ENCODE data around the gene CAAP1.
"Not testable (repeated sequence)": the region's sequence is repeated elsewhere in the genome, so short reads cannot be mapped to it uniquely, and the experiment has no call there.

Gene CAAP1, protein sequence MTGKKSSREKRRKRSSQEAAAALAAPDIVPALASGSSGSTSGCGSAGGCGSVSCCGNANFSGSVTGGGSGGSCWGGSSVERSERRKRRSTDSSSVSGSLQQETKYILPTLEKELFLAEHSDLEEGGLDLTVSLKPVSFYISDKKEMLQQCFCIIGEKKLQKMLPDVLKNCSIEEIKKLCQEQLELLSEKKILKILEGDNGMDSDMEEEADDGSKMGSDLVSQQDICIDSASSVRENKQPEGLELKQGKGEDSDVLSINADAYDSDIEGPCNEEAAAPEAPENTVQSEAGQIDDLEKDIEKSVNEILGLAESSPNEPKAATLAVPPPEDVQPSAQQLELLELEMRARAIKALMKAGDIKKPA

GRCh38 chr9:26892251-26893029, at the start of gene CAAP1:
Gene CAAP1, minus strand, starts transcription at chr9:26892802. Its CDS starts 87 bp downstream, at chr9:26892715.
- DNase-seq (ENCODE audit: low read depth in 2 of 3, low spot score in 1 of 3) = peak; percentile 86 to 91 (median 91)

- no peak for DNase-seq (ENCODE audit: low read depth in 2 of 3, low spot score in 1 of 3)
Measured at GRCh38 chr9:26940779-26941178, 48.2 kb upstream of the CAAP1 start.

DNA sequence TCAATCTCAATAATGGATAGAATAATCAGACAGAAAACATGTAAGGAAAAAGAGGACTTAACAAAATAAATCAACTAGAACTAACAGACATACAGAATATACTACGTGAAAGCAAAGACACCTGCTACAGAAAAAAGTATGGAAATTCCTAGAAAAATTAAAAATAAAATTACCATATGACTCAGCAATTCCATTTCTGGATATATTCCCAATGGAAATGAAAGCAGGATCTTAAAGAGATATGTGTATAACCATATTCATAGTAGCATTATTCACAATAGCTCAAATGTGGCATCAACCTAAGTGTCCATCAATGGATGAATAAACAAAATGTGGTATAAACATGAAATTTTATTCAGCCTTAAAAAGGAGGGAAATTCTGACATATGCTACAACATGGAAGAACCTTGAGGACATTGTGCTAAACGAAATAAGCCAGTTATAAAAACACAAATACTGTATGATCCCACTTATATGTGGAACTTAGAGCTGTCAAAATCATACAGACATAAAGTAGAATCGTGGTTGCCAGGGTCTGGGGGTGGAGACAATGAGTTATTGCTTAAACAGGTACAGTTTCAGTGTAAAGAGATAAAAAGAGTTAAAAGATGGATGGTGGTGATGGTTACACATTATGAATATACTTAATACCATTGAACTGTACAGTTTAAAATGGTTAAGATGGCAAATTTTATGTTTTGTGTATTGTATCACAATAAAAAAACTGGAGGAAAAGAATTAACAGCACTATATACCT, 47.5 kb upstream of the CAAP1 start:
- DNase-seq (ENCODE audit: low read depth in 2 of 3, low spot score in 1 of 3) = no peak

- no peak for DNase-seq (ENCODE audit: low read depth in 2 of 3, low spot score in 1 of 3)
Measured at GRCh38 chr9:26937816-26938371, 45.3 kb upstream of the CAAP1 start.

GRCh38 chr9:26935847-26936246, 43.2 kb upstream of the CAAP1 start:
- DNase-seq (ENCODE audit: low read depth in 2 of 3, low spot score in 1 of 3) = no peak

GRCh38 chr9:26928902-26929495, 36.4 kb upstream of the CAAP1 start:
- no peak for DNase-seq (ENCODE audit: low read depth in 2 of 3, low spot score in 1 of 3)

GRCh38 chr9:26925609-26926008, 33.0 kb upstream of the CAAP1 start:
- no peak for DNase-seq (ENCODE audit: low read depth in 2 of 3, low spot score in 1 of 3)

DNA sequence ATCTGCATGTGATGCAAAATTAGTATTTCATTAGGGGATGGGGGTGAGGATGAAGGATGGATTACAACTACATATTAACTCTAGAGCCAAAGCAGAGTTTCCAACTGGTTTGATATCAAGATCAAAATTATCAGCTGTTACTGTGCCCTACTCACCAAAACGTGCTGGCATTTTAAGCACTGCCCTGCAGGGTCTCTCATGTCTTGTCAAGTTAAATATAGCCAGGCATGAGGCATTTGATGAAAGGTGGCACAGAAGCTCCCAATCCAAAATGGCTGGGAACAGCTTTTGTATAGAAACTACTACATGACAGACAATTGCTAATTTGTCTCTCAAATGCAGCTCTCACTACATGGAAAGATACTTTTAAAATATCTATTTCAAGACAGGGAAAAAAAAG, 27.1 kb upstream of the CAAP1 start:
- no peak for DNase-seq (ENCODE audit: low read depth in 2 of 3, low spot score in 1 of 3)

- no peak for DNase-seq (ENCODE audit: low read depth in 2 of 3, low spot score in 1 of 3)
Measured at GRCh38 chr9:26913138-26913668, 20.6 kb upstream of the CAAP1 start.

- no peak for DNase-seq (ENCODE audit: low read depth in 2 of 3, low spot score in 1 of 3)
Measured at GRCh38 chr9:26904671-26905070, 12.1 kb upstream of the CAAP1 start.

GRCh38 chr9:26904070-26904469, 11.5 kb upstream of the CAAP1 start:
- DNase-seq (ENCODE audit: low read depth in 2 of 3, low spot score in 1 of 3) = no peak

DNA sequence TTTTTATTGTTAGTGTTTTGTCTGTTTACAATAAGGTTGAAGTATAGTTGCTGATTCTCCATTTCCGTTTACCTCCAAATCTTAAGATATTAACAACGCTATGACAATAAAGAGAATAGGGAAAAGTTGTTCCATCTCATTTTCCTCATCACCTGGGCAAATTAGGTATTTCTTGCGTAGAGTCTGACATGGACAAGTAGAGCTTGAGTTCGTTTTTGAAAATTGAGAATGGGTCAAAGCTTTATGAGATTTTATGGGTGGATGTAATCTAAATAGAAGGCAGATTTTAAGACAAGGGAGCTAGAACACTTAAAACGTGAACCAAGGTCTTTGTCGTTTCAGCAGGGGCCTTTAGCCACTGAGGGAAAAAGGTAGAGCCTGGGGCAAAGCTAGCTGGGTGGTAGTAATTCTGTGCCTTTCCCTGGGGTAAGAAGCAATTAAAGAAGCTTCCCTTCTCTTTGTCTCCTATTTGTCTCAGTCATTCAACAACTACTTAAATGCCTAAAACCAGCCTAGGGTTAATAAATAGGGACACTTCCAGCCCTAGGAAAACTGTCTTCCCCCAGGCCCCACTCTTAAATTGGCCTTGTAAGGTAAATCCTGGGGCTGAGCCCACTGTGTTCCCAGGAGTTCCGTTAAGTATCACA, 551 bp upstream of the CAAP1 start:
- no peak for DNase-seq (ENCODE audit: low read depth in 2 of 3, low spot score in 1 of 3)

- no peak for DNase-seq (ENCODE audit: low read depth in 2 of 3, low spot score in 1 of 3)
Measured at GRCh38 chr9:26891726-26892125, 876 bp downstream of the CAAP1 start.

DNA sequence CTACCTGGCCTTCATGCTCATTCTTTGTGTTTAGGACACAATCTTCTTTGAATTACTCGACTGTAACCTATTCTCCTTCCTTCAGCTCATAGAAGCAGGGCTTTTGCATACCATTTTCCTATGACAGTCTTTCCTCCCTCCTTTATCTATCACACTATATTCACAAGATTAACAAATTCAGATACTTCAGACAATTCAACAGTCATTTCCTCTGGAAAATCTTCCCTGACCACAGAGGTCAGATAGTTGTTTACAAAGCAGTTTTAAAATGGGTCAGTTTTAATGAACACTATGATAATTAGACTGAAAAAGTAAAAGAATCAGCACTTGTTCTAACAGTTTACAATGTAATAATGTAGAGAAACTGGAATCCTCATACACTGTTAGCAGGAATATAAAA, 4.3 kb downstream of the CAAP1 start:
- no peak for DNase-seq (ENCODE audit: low read depth in 2 of 3, low spot score in 1 of 3)

GRCh38 chr9:26882154-26882553, 10.4 kb downstream of the CAAP1 start:
- no peak for DNase-seq (ENCODE audit: low read depth in 2 of 3, low spot score in 1 of 3)

- no peak for DNase-seq (ENCODE audit: low read depth in 2 of 3, low spot score in 1 of 3)
Measured at GRCh38 chr9:26880262-26880661, 12.3 kb downstream of the CAAP1 start.

GRCh38 chr9:26875155-26875554, 17.4 kb downstream of the CAAP1 start:
- DNase-seq (ENCODE audit: low read depth in 2 of 3, low spot score in 1 of 3) = not testable (repeated sequence)

GRCh38 chr9:26870292-26870691, 22.3 kb downstream of the CAAP1 start:
- no peak for DNase-seq (ENCODE audit: low read depth in 2 of 3, low spot score in 1 of 3)

GRCh38 chr9:26863074-26863473, 29.5 kb downstream of the CAAP1 start:
- DNase-seq (ENCODE audit: low read depth in 2 of 3, low spot score in 1 of 3) = no peak

- peak in 1 of 3 donors; percentile 41 for DNase-seq (ENCODE audit: low read depth in 2 of 3, low spot score in 1 of 3)
Measured at GRCh38 chr9:26856413-26857032, 36.1 kb downstream of the CAAP1 start.
